HL-60/S4 treated with phorbol 12-myristate 13-acetate at 8.2 ng/mL for 4 days and 3 days (cell line): ENCODE data around the gene FAM90A26.
"Not testable (repeated sequence)": the region's sequence is repeated elsewhere in the genome, so short reads cannot be mapped to it uniquely, and the experiment has no call there.

ENCODE experiments used
- in situ Hi-C: fragments of 300-500 bp; cut with MboI; formaldehyde crosslinking; loops from 2 replicates; pipeline ENCODE4 v1.15.0; 2022; ENCODE audit warnings: low sequenced_read_pairs

Gene FAM90A26

DNA sequence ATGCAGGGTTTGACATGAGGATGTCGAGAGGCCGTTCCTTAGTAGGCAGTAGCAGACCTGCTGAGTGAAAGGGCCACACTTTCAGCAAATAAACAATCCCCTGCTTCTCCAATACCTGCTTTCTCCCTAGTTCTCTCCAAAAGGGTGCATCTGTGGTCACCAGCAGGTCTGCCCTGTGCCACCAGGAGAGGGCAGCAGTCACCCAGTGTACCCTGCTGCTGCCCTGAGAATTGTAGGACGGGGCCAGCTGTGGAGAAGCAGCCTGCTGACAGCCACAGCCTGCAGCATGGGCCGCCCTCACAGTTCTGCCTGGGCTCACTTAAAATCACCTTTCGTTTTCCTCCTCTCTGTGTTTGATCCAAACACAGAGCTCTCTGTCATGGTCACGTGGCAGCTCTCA lies 11.8 kb upstream of the FAM90A26 start:
- in situ Hi-C loops, result not testable (repeated sequence)

DNA sequence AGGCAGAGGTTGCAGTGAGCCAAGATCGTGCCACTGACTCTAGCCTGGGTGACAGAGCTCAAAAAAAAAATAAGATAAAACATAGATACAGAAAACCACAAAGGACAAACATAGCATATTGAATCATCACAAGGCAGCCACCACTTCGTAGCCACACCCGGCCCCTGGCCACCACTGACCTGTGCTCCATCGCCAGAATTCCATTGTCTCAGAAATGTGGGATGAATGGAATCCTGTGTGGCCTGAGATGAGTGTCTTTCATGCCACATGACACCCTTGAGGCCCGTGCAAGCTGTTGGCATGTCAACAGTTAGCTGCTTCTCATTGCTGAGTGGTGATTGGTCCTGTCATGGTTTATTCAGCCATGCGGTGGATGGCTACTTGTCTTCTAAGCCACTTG lies 10.2 kb upstream of the FAM90A26 start:
- in situ Hi-C loops, result not testable (repeated sequence)

DNA sequence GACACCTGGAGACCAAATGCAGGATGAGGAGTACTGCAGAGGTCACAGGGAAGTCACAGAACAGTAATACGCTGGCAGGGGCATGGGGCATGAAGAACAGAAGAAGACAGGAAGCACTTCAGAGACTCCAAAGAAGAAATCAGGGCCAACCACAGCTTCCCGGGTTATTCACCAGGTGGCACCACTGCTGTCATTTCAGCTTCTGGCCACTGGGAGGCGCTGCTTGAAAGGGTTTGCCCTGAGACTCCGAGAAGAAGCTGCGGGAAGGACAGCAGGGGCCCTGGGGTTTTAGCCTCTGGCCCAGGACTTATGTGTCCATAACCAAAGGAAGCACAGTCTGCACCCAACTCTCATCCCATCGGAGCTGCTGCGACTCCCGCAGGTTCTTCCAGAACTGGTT lies 4.2 kb upstream of the FAM90A26 start:
- in situ Hi-C loops, result not testable (repeated sequence)

DNA sequence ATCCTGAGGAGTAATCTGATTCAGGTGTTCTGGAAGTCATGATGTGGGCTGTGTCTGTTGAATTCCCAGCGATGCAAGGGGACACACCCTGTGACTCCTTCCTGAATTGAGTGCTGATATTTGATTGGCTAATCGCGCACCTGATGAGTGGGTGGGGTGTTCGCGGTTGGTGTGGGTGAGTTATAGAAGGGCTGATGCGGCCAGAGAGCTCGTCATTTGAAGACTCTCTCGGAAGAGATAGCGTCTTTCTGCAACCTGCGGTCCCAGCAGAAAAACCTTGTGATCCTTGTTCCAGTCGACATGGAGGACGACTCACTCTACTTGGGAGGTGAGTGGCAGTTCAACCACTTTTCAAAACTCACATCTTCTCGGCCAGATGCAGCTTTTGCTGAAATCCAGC lies 40.1 kb downstream of the FAM90A26 start, which contains the start of gene USP17L10:
USP17L10 (plus strand) TSS at position 301 of the 400 bp plus-strand sequence; CDS start at position 301, 0 bp downstream.
- in situ Hi-C loops, result not testable (repeated sequence)

DNA sequence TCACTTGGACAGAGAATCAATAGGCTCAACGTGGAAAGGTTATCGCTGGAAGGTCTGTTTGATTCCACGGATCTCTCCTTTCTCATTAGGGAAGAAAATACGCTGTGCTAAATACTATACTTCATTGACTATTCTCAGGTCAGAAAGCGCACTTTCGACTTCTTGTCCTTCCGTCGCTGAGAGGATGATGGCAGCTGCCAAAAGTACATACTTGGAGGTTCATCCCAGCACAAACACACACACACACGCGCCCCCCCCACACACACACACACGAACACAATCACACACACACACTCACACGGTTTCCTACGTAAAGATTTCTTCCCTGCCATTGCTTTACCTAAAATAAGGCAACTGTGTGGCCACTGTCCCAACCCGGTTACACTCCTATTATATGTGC lies 44.5 kb downstream of the FAM90A26 start:
- in situ Hi-C loops, result not testable (repeated sequence)

DNA sequence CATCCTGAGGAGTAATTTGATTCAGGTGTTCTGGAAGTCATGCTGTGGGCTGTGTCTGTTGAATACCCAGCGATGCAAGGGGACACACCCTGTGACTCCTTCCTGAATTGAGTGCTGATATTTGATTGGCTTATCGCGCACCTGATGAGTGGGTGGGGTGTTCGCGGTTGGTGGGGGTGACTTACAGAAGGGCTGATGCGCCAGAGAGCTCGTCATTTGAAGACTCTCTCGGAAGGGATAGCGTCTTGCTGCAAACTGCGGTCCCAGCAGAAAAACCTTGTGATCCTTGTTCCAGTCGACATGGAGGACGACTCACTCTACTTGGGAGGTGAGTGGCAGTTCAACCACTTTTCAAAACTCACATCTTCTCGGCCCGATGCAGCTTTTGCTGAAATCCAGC lies 44.9 kb downstream of the FAM90A26 start, which contains the start of gene USP17L11:
USP17L11 (plus strand) TSS at position 301 of the 400 bp plus-strand sequence; CDS start at position 301, 0 bp downstream.
- in situ Hi-C loops, result not testable (repeated sequence)

DNA sequence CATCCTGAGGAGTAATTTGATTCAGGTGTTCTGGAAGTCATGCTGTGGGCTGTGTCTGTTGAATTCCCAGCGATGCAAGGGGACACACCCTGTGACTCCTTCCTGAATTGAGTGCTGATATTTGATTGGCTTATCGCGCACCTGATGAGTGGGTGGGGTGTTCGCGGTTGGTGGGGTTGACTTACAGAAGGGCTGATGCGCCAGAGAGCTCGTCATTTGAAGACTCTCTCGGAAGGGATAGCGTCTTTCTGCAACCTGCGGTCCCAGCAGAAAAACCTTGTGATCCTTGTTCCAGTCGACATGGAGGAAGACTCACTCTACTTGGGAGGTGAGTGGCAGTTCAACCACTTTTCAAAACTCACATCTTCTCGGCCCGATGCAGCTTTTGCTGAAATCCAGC lies 49.6 kb downstream of the FAM90A26 start, which contains the start of gene USP17L12:
USP17L12 (plus strand) TSS at position 301 of the 400 bp plus-strand sequence; CDS start at position 301, 0 bp downstream.
- in situ Hi-C loops, result not testable (repeated sequence)

DNA sequence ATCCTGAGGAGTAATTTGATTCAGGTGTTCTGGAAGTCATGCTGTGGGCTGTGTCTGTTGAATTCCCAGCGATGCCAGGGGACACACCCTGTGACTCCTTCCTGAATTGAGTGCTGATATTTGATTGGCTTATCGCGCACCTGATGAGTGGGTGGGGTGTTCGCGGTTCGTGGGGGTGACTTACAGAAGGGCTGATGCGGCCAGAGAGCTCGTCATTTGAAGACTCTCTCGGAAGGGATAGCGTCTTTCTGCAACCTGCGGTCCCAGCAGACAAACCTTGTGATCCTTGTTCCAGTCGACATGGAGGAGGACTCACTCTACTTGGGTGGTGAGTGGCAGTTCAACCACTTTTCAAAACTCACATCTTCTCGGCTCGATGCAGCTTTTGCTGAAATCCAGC lies 54.4 kb downstream of the FAM90A26 start, which contains the start of gene USP17L13:
USP17L13 (plus strand) TSS at position 301 of the 400 bp plus-strand sequence; CDS start at position 301, 0 bp downstream.
- in situ Hi-C loops, result not testable (repeated sequence)
